ENCODE data around the gene PNKP. TPM values are rescaled to one million over a fixed set of nuclear protein-coding genes. Genes with fewer than 3 reads are reported as not detected.
A peak's percentile ranks its signal among the peaks of the same experiment; 100 is the strongest.

Gene PNKP
- total and polyA plus RNA-seq, 2 of the 8 experiments (the other 6 are each of a cell fraction or from before 2014, with no cell fraction given) = 45.8 to 105 TPM

- Histone ChIP-seq H3K23me2 (ENCODE audit: low read depth, low read length) (peaks cover 10% of the 10 kb centered on the region; the same call in 1 of the 2 replicates), H4K91ac (replicated peaks; ENCODE audit: insufficient read length, low read length) (peak within 1 kb of the TSS; percentile 79), H3K36me3 (ENCODE audit: control insufficient read depth in 2 of 4, insufficient read depth in 4 of 4, low read length in 3 of 4) (peaks cover 0 to 21% (median 9%) of the 10 kb centered on the region in 4 experiments; a peak in 4 of 8 replicates), H2BK120ac (replicated peaks; ENCODE audit: low read depth, low read length) (no peak within 1 kb of the TSS), H3K4me3 (ENCODE audit: extremely low read depth in 1 of 4, insufficient read depth in 2 of 4, low read depth in 3 of 4, low read length in 4 of 4) (peak within 1 kb of the TSS; percentile 64 to 88 (median 80)), H3K9me3 (ENCODE audit: insufficient read depth in 2 of 2, low read depth in 1 of 2, low read length in 1 of 2) (no peaks in the 10 kb centered on the region), H3K18ac (ENCODE audit: extremely low read depth, low read length) (peak within 1 kb of the TSS; percentile 83), H4K20me1 (replicated peaks in 1 of 2; ENCODE audit: control insufficient read depth in 1 of 2, insufficient read depth in 2 of 2, low read length in 2 of 2) (peaks cover 27 to 34% of the 10 kb centered on the region in 2 experiments), H3K23ac (ENCODE audit: insufficient read length) (no peak within 1 kb of the TSS), H3K4ac (replicated peaks; ENCODE audit: insufficient read length, low read depth, low read length) (no peak within 1 kb of the TSS), H3K79me2 (ENCODE audit: control insufficient read depth in 1 of 2, insufficient read depth in 2 of 2, low read length in 2 of 2) (peaks cover 17 to 28% of the 10 kb centered on the region in 2 experiments), H2BK20ac (ENCODE audit: low read length) (no peak within 1 kb of the TSS), H3K27ac (ENCODE audit: low read depth, low read length) (peak within 1 kb of the TSS; percentile 87), H4K8ac (ENCODE audit: extremely low read depth, insufficient read depth, low read length) (peak within 1 kb of the TSS; percentile 87; the same call in 1 of the 2 replicates), H3K27me3 (replicated peaks in 1 of 4; ENCODE audit: control insufficient read depth in 3 of 4, extremely low read depth in 1 of 4, insufficient read depth in 3 of 4, low read length in 3 of 4) (no peaks in the 10 kb centered on the region; a peak in 1 of 7 replicates), H2AK5ac (ENCODE audit: low read depth, low read length) (peak within 1 kb of the TSS; percentile 93; the same call in 1 of the 2 replicates), H3K56ac (replicated peaks; ENCODE audit: insufficient read length, low read depth, low read length) (peak within 1 kb of the TSS; percentile 89), H2BK5ac (ENCODE audit: low read depth, low read length) (0 out of 2 replicates have a peak within 1 kb of the TSS, but pooled peaks have one; percentile 81), H4K5ac (ENCODE audit: insufficient read length, low read depth, low read length) (peak within 1 kb of the TSS; percentile 83), H2BK12ac (ENCODE audit: low read depth, low read length) (peak within 1 kb of the TSS; percentile 60; the same call in 1 of the 2 replicates), H2AFZ (ENCODE audit: low read length) (peak within 1 kb of the TSS; percentile 24; the same call in 1 of the 2 replicates), H2BK15ac (ENCODE audit: low read length) (peak within 1 kb of the TSS; percentile 88; the same call in 1 of the 2 replicates), H3K14ac (ENCODE audit: insufficient read length) (no peak within 1 kb of the TSS), H3K4me2 (ENCODE audit: insufficient read depth in 1 of 2, low read depth in 2 of 2, low read length in 2 of 2) (peak within 1 kb of the TSS; percentile 84 to 98), H3K79me1 (ENCODE audit: low read depth, low read length) (peaks cover 18% of the 10 kb centered on the region), H3K4me1 (replicated peaks in 1 of 4; ENCODE audit: control insufficient read depth in 3 of 4, insufficient read depth in 4 of 4, low read length in 3 of 4) (peaks cover 3 to 9% (median 6%) of the 10 kb centered on the region in 4 experiments), H3K9ac (replicated peaks in 1 of 4; ENCODE audit: extremely low read depth in 1 of 4, low read depth in 3 of 4, low read length in 3 of 4) (peak within 1 kb of the TSS; percentile 70 to 98 (median 83))
- FAIRE-seq = no peak
- 1% methylated on average over 33 of the region's 98 CpGs; no CpG with 5 or more reads in 1 of the 2 experiments for WGBS, 2 experiments (ENCODE audit: extremely low coverage in 1 of 2, insufficient coverage in 1 of 2, insufficient read length in 1 of 2, insufficient replicate concordance in 2 of 2, low coverage in 1 of 2, low lambda C conversion rate in 2 of 2, missing lambda C conversion rate in 1 of 2)
- CTCF ChIA-PET (ENCODE audit: partially characterized antibody) = interaction anchor here (0.9 to 1.8 kb wide), 5 partner anchors 13 to 161 kb away, joined by 3 to 7 read pairs (median 3); partner anchors contain the start of gene ADM5
- DNase-seq (ENCODE audit: low read depth in 1 of 2, low spot score in 2 of 2) = peak; percentile 51 to 96
- POLR2A ChIA-PET (ENCODE audit: partially characterized antibody) = interaction anchor here (0.7 to 12.4 kb wide), 31 partner anchors 8 to 174 kb away, joined by 3 to 247 read pairs (median 5); partner anchors contain the start of genes ADM5, AKT1S1, AP2A1 and ATF5
- no peak for TF ChIP-seq HDAC6 (IDR thresholded peaks at IDR 0.05; ENCODE audit: low read depth, low read length)
- no peak for TF ChIP-seq JUN (IDR thresholded peaks at IDR 0.05; ENCODE audit: low read depth, low read length)
- no peak for TF ChIP-seq ATF3 (IDR thresholded peaks at IDR 0.05; ENCODE audit: insufficient read depth, low read depth, low read length)
- peak; percentile 77 for TF ChIP-seq SP1 (IDR thresholded peaks at IDR 0.05; ENCODE audit: low read depth, low read length)
- no peak for TF ChIP-seq TCF12 (IDR thresholded peaks at IDR 0.05; ENCODE audit: low read depth, low read length)
- no peak for TF ChIP-seq EZH2 (IDR thresholded peaks at IDR 0.05; ENCODE audit: low read depth, low read length, severe bottlenecking)
- TF ChIP-seq BCL11A (IDR thresholded peaks at IDR 0.05; ENCODE audit: low read depth in 2 of 2, low read length in 2 of 2) = no peak
- TF ChIP-seq POU5F1 (IDR thresholded peaks at IDR 0.05; ENCODE audit: low read depth, low read length) = no peak
- no peak for TF ChIP-seq SUZ12 (IDR thresholded peaks at IDR 0.05; ENCODE audit: low read length)
- peak; percentile 73 for TF ChIP-seq TAF7 (optimal IDR thresholded peaks at IDR 0.05; ENCODE audit: borderline replicate concordance, low read depth, low read length)
These were observed 16.7 kb downstream of the PNKP start, which contains the start of gene PTOV1 for GRCh38 chr19:49850487-49851342. Gene PTOV1 (plus strand): TSS chr19:49851159.

Data from H1 (cell line).